HG03354 (cell line): Measurements from ENCODE around the gene RASGRP4.
"Not testable (repeated sequence)": the region's sequence is repeated elsewhere in the genome, so short reads cannot be mapped to it uniquely, and the experiment has no call there.

Experiments used
- ATAC-seq: cut with Tn5 transposase; IDR thresholded peaks from one replicate; pipeline ENCODE4 v1.9.1; 2021; ENCODE audit warnings: mild to moderate bottlenecking; ENCODE audit not compliant: unreplicated experiment, poor library complexity, severe bottlenecking

Gene RASGRP4, protein sequence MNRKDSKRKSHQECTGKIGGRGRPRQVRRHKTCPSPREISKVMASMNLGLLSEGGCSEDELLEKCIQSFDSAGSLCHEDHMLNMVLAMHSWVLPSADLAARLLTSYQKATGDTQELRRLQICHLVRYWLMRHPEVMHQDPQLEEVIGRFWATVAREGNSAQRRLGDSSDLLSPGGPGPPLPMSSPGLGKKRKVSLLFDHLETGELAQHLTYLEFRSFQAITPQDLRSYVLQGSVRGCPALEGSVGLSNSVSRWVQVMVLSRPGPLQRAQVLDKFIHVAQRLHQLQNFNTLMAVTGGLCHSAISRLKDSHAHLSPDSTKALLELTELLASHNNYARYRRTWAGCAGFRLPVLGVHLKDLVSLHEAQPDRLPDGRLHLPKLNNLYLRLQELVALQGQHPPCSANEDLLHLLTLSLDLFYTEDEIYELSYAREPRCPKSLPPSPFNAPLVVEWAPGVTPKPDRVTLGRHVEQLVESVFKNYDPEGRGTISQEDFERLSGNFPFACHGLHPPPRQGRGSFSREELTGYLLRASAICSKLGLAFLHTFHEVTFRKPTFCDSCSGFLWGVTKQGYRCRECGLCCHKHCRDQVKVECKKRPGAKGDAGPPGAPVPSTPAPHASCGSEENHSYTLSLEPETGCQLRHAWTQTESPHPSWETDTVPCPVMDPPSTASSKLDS

DNA sequence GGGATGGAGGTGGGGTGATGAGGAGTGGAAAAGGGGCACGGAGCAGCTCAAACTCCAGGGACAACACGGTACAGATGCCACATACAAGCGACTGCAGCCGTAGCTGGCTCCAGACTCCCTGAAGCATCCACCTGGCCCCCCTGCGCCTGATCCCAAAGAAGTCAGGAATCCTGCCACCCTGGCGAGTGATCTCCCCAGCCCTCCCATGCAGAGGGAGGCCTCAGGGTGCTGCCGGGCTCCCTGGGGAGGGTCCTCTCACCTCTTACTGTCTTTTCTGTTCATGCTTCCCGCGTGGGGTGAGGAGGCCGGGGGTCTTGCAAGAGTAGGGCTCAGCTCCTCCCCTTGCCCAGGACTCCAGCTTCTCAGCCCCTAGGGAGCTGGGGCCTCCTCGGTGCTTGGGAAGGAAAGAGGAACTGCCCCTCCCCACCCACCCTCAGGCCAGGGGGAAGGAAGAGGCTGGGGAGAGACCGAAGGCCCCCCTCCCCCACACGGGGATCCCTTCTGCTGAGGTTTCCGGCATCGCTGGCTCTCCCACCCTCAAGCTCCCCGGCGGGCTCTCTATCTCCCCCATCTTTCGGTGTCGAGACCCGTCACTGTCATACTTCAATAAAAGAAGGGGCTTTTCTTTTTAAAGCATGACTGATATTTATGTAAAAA lies at the start of gene RASGRP4:
TSS of gene RASGRP4 (minus strand) at position 410 of the 657 bp plus-strand sequence. CDS start at position 282, 128 bp downstream.
- ATAC-seq, result no peak

DNA sequence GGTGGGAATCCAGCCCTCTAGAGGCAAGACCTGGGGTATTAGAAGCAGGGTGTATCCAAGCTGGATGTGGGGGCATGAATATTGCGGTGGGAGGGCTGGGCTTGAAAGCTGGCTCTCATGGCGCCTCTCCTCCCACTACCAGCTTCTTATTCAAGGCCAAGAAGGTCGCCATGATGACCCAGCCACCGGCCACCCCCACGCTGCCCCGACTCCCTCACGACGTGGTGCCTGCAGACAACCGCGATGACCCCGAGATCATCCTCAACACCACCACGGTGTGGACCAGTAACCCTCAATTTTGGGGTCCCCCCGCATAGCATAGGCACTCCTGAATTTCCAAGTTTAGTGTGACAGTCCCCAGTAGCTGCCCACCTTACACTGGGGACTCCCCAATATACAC lies 49.2 kb upstream of the RASGRP4 start:
- no peak for ATAC-seq

DNA sequence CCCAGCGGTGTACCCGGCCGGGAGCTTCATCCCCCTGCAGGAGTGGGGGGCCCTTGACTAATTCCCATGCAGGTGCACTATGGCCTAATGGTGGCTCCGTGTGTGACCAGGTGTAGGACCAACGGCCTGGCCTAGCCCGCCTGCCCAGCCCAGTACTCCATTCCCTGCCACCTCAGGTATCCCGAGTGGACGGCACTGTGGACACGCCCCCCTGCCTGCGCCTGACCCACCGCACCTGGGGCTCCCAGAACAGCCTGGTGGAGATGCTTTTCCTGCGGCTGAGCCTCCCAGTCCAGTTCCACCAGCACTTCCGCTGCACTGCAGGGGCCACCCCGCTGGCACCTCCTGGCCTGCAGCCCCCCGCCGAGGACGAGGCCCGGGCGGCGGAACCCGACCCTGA lies 47.2 kb upstream of the RASGRP4 start:
- ATAC-seq, result no peak

DNA sequence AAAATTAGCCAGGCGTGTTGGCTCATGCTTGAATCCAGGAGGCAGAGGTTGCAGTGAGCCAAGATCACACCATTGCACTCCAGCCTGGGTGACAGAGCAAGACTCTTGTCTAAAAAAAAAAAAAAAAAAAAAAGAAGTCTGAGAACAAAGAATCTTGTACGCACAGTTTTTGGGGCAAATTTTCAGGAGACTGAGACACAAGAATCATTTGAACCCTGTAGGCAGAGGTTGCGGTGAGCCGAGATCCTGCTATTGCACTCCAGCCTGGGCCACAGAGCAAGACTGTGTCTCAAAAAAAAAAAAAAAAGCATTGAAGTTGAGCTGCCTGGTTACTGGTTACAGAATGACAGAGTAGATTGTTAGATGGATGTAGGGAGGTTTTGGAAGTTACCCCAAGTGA lies 46.7 kb upstream of the RASGRP4 start:
- ATAC-seq, result not testable (repeated sequence)

DNA sequence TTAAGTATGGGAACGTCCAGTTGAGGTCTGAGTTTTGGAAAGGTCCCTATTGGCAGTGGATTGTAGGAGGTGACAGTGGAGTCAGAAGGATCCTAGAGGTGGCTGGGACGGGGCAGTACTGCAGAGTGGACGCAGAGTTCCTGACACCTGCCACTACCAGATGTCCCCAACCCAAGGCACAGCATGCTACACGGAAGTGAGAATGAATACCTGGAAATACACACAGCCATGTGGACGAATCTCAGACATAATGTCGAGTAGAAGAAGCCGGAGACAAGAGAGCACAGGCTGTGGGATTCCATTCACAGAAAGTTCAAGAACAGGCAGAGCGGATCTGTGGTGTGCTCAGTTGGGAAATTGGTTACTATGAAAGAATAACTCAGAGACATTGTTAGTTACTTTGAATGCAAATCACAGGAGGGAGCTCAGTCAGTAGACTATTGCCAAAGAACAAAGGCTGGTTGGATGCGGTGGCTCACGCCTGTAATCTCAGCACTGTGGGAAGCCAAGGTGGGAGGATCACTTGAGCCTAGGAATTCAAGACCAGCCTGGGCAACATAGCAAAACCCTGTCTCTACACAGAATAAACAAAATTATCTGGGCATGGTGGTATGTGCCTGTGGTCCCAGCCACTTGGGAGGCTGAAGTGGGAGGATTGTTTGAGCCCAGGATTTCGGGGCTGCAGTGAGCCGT lies 44.9 kb upstream of the RASGRP4 start:
- no peak for ATAC-seq

DNA sequence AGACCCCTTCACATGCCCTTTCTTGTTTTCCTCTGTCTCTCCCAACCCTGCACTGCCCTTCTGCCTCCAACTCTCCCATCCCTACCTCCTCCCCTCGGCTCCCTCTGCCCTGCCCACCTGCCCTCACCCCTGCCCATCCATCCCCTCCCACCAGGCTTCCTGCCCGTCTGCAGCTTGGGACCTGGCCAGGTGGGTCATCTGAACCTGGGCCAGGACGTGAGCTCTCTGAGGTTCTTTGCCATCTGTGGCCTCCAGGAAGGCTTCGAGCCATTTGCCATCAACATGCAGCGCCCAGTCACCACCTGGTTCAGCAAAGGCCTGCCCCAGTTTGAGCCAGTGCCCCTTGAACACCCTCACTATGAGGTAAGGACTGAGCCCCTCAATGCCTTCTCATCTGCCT lies 43.1 kb upstream of the RASGRP4 start:
- no peak for ATAC-seq

DNA sequence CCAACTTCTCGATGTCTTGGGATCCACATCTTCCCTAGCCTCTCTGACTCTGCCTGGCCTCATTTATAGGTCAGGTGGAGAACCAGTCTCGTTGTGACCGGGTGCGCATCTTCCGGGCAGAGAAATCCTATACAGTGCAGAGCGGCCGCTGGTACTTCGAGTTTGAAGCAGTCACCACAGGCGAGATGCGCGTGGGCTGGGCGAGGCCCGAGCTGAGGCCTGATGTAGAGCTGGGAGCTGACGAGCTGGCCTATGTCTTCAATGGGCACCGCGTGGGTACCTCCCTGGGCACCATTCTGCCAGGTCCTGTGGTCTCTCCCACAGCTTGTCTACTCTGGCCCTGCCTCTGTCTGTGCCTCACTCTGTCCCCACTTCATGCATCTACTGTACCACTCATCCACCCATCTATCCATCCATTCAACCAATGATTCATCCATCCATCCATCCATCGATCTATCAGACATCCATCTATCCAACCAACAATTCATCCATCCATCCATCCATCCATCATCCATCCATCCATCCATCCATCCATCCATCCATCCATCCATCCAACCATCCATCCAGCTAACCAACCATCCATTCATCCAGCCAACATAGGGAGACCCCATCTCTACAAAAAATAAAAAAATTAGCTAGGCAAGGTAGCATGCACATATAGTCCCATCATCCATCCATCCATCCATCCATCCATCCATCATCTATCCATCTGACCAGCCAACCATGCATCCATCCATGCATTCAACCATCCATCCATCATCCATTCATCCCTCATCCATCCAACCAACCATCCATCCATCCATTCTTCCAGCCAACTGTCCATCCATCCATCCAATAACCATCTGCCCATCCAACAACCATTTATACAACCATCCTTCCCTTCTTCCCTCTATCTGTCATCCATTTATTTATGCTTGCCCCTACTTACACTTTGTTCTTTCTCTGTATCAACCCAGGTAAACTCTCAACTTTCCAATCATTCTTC lies 41.8 kb upstream of the RASGRP4 start:
- no peak for ATAC-seq

DNA sequence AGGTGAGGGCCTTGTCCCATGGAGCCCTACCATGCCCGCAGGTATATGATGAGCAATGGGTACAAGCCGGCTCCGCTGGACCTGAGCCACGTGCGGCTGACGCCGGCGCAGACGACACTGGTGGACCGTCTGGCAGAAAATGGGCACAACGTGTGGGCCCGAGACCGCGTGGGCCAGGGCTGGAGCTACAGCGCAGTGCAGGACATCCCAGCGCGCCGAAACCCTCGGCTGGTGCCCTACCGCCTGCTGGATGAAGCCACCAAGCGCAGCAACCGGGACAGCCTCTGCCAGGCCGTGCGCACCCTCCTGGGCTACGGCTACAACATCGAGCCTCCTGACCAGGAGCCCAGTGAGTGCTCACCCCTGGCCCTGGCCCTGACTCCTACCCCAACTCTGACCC lies 40.0 kb upstream of the RASGRP4 start:
- no peak for ATAC-seq

DNA sequence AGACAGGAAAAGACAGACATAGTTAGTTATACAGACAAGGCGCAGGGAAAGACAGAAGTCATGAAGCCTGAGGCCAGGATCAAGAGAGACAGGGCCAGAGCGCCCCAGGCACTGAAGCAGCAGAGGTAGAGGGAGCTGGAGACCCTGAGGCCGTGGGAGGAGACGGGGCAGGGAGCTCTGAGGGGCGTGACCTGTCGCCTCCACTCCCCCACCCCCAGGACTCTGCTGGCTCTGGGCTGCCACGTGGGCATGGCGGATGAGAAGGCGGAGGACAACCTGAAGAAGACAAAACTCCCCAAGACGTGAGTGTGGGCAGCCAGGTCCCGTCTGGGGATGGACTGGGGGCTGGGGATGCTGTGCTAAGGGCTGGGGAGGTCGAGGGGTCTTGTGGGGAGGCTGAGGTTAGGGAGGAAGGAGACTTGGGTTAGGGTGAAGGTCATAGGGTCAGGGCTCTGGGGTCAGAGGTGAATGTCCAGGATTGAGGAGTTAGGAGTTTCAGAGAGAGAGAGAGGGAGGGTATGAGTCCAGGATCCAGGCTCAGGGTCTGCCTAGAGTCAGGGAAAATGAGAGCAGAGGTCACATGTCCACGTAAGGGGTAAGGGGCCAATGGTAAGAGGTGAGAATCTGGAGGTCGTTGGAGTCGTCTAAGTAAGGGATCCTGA lies 38.5 kb upstream of the RASGRP4 start:
- ATAC-seq, result no peak

DNA sequence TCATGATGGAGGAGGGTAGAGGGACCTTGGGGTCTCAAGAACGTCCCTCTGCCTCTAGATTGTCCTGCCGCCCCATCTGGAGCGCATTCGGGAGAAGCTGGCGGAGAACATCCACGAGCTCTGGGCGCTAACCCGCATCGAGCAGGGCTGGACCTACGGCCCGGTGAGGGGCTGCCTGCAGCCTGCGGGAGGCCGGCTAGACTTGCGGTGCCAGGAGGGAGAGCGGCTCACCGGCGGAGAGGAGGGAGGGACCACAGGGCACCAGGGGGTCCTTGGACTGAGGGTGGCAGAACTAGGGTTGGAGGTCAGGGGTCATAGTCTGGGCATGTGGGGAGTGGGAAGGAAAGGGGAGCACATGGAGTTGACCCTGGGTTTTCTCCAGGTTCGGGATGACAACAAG lies 37.3 kb upstream of the RASGRP4 start:
- no peak for ATAC-seq

DNA sequence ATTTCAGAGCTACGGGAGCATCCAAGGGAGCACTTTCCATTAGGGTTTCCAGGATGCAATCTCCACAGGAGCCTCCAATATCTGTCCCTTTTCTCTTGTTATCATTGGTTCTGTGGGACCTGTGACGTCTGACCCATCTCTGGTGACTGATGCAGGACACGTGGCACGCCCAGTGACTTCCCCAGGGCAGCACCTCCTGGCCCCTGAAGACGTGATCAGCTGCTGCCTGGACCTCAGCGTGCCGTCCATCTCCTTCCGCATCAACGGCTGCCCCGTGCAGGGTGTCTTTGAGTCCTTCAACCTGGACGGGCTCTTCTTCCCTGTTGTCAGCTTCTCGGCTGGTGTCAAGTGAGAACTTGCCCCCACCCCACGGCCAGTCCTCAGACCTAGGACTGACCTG lies 33.0 kb upstream of the RASGRP4 start:
- no peak for ATAC-seq

DNA sequence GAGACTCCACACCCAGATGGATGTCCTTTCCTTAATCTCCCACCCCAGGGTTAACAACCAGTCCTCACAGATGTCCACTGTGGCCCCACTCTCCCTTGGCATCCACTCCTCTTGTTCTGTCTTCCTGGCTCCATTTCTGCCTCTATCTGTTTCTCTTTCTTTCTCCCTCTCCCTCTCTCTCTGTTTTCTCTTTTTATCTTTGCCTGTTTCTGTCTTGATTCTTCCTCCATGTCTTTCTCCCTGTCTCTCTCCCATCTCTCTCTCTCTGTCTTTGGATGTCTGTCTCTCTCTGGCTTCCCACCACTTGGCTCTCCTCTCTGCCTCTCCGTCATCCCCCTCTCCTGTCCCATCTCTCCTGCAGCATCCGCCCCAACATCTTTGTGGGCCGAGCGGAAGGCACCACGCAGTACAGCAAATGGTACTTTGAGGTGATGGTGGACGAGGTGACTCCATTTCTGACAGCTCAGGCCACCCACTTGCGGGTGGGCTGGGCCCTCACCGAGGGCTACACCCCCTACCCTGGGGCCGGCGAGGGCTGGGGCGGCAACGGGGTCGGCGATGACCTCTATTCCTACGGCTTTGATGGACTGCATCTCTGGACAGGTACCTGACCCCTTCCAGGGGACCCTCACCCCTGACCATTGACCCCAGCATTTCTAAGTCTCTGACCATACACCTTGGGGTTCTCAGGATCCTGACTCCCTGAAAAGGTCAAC lies 31.8 kb upstream of the RASGRP4 start:
- no peak for ATAC-seq

DNA sequence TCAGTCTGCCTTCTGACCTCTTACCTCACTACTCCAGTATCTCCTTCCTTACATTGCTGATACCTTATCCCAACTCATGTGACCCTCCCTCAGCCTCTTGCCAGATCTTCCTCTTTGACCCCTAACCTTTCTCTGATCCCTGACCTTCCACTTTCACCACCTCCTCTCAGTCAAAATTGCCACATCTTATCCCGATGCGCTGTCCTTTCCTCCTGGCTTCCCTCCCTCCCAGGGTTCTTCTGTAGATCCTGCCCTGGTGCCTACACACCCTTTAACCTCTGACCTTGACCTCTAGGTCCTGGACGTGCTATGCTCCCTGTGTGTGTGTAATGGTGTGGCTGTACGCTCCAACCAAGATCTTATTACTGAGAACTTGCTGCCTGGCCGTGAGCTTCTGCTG lies 31.2 kb upstream of the RASGRP4 start:
- no peak for ATAC-seq

DNA sequence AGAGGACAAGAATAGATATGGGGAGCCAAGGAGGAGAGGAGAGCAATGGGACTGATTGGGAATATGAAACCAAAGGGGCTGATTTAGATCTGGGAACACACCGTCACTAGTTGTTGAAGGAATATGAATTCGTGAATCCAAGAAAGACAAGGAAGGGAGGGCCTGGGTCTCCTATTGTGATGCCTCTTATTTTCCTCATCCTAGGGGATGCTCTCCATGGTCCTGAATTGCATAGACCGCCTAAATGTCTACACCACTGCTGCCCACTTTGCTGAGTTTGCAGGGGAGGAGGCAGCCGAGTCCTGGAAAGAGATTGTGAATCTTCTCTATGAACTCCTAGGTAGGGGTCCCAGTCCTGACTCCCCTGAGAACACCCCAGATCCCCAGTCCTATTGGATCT lies 29.0 kb upstream of the RASGRP4 start:
- ATAC-seq, result no peak

DNA sequence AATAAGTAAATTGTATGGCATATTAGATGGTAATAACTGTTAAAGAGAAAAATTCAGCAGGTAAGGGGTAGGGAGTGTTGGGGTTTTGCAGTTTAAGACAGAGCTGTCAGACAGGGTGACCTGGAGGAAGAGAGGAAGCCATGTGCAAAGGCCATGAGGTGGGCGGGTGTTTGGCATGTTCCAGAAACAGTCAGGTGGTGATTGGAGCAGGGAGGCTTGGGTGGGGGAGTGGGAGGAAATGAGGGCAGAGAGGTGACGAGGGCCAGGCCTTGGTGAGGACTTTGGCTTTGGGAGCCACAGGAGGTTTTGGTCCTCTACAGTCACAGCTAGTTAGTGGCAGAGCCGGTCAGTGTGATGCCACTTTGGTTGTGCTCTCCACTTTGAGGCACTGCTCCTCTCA lies 27.6 kb upstream of the RASGRP4 start:
- ATAC-seq, result no peak

DNA sequence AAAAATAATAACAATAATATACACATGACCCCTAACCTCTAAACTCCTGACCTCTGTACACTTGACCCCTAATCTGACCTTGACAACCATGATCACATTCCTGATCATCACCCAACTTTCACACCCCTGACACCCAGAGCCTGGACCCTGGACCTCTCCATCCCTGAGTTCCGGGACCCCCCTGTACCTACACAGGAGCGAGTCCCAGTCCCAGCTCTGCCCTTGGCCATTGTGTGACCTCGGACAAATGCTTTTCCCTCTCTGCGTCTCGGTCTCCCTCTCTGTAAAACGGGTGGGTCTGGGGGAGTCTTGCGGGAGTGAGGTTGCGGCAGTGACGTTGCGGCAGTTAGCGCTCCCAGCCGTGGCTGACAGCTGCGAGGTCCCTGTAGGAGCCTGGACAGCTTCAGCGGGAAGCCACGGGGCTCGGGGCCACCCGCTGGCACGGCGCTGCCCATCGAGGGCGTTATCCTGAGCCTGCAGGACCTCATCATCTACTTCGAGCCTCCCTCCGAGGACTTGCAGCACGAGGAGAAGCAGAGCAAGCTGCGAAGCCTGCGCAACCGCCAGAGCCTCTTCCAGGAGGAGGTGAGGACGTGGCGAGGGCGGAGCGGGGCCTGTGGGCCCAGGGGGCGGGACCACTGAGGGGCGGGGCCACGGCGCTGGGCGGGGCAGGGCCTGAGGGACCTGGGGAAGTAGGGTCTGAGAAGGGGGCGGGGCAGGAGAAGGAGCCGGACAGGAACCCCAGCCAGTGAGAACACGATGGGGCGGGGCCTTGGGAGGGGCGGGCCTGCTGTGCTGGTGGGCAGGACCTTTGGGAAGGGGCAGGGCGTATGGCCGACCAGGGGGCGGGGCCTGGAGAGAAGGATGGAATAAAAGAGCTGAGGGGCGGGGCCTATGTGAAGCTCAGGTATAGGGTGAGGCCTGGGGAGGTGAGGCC lies 26.7 kb upstream of the RASGRP4 start:
- no peak for ATAC-seq

DNA sequence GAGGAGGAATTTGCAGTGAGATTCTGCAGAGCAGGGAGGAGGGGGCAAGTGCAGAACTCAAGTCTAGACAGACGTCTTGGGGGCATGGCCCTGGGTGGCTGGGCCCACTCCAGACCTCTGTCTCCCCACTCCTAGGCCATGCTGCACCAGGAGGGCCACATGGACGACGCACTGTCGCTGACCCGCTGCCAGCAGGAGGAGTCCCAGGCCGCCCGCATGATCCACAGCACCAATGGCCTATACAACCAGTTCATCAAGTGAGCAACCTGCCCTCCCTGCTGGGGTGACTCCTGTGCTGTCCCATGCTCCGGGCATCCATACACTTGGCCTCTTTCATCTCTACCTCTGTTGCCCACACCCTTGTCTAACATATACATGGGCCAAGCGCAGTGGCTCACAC lies 25.6 kb upstream of the RASGRP4 start:
- ATAC-seq, result no peak
